SK-N-MC (cell line): Measurements from ENCODE around the gene EIF1B.

ENCODE experiments used
- EZH2 ChIP-seq: fragments of 200-600 bp; sonication (generic); IDR thresholded peaks from one replicate; pipeline ENCODE4 v1.6.1; 2017; ENCODE audit warnings: antibody characterized with exemption
- POLR2AphosphoS5 ChIP-seq: IDR thresholded peaks from 2 replicates; pipeline ENCODE4 v1.6.1; 2012; ENCODE audit warnings: mild to moderate bottlenecking, low read depth, low read length, borderline replicate concordance

GRCh38 chr3:40294434-40294833 is 15.1 kb upstream of the EIF1B start:
- no peak for TF ChIP-seq EZH2
- no peak for TF ChIP-seq POLR2AphosphoS5
